Thoracic aorta (tissue), 2 donors: ENCODE results near the gene RXRB. TPM values are rescaled to one million over a fixed set of nuclear protein-coding genes. Genes with fewer than 3 reads are reported as not detected.

Experiments used
- ATAC-seq: fragments of 150-250 bp; one replicate; pipeline ENCODE4 v1.8.0; 2017; ENCODE audit warnings: low read depth; ENCODE audit not compliant: insufficient number of reproducible peaks, low FRiP score
- DNase-seq: peaks from one replicate; pipeline ENCODE4 v3.0.0-alpha.2; 2020; ENCODE audit warnings: low spot score
- H3K27ac ChIP-seq, 2 donors: fragments of 200-600 bp; sonication (generic); 1 replicate in 1 of 2; 2 replicates in 1 of 2; pipeline ENCODE4 v1.5.1; 2016; ENCODE audit warnings: mild to moderate bottlenecking in 2 of 2, moderate library complexity in 2 of 2
- H3K27me3 ChIP-seq: fragments of 200-600 bp; sonication (generic); replicated peaks from 2 replicates; pipeline ENCODE4 v1.6.0; 2016; ENCODE audit warnings: mild to moderate bottlenecking; ENCODE audit not compliant: insufficient read depth
- H3K36me3 ChIP-seq: fragments of 200-600 bp; sonication (generic); one replicate; pipeline ENCODE4 v1.5.1; 2016
- H3K4me1 ChIP-seq, 2 donors: fragments of 200-600 bp; sonication (generic); 1 replicate in 1 of 2; 2 replicates in 1 of 2; pipeline versions ENCODE4 v1.5.1 to v1.6.0; 2016; ENCODE audit warnings: low read depth in 2 of 2, mild to moderate bottlenecking in 1 of 2; ENCODE audit not compliant: control insufficient read depth in 1 of 2
- H3K4me3 ChIP-seq: fragments of 200-600 bp; sonication (generic); 2 replicates; pipeline ENCODE4 v1.5.1; 2016; ENCODE audit warnings: mild to moderate bottlenecking
- H3K9me3 ChIP-seq: fragments of 200-600 bp; sonication (generic); 2 replicates; pipeline ENCODE4 v1.5.1; 2016
- total RNA-seq, 2 donors: library from RNA; depleted of rRNA; stranded (reverse); fragments of >200 nt; gene quantifications; one replicate each; pipeline versions ENCODE4 v1.1.0 to v1.2.3, GENCODE V29; 2016
- TF ChIP-seq, protein P1 (sequence below): fragments of 200-600 bp; sonication (generic); IDR thresholded peaks from one replicate; pipeline ENCODE4 v1.5.1; 2019; ENCODE audit warnings: antibody characterized with exemption

Gene RXRB
- total RNA-seq, 2 donors from 2014 or later: 38.7 to 47.2 TPM

DNA sequence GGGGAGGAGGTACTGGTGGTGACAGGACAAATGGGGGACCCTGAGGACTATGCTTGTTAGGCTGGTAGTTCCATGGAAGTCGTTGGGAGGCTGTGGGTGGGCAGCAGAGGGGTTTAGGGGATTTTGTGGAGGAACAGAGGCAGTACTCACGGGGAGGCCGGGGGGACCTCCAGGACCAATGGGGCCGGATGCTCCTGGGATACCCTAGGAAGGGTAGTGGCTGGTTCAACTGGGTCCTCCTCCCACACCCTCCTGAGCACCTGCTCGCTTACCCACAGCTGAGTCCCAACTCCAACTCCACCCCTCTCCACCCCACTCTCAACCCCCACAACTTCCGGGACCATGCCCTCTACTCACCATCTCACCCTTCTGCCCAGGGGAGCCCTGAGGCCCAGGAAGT lies 34.1 kb downstream of the RXRB start:
- no peak for DNase-seq
- Histone ChIP-seq H3K4me1 (no peaks in the 10 kb centered on the region), H3K27me3 (no peaks in the 10 kb centered on the region), H3K27ac (no peak overlapping the region), H3K9me3 (no peaks in the 10 kb centered on the region), H3K36me3 (no peaks in the 10 kb centered on the region), H3K4me3 (no peak overlapping the region)
- TF ChIP-seq, protein P1, sequence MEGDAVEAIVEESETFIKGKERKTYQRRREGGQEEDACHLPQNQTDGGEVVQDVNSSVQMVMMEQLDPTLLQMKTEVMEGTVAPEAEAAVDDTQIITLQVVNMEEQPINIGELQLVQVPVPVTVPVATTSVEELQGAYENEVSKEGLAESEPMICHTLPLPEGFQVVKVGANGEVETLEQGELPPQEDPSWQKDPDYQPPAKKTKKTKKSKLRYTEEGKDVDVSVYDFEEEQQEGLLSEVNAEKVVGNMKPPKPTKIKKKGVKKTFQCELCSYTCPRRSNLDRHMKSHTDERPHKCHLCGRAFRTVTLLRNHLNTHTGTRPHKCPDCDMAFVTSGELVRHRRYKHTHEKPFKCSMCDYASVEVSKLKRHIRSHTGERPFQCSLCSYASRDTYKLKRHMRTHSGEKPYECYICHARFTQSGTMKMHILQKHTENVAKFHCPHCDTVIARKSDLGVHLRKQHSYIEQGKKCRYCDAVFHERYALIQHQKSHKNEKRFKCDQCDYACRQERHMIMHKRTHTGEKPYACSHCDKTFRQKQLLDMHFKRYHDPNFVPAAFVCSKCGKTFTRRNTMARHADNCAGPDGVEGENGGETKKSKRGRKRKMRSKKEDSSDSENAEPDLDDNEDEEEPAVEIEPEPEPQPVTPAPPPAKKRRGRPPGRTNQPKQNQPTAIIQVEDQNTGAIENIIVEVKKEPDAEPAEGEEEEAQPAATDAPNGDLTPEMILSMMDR: no peak
- ATAC-seq: no peak

DNA sequence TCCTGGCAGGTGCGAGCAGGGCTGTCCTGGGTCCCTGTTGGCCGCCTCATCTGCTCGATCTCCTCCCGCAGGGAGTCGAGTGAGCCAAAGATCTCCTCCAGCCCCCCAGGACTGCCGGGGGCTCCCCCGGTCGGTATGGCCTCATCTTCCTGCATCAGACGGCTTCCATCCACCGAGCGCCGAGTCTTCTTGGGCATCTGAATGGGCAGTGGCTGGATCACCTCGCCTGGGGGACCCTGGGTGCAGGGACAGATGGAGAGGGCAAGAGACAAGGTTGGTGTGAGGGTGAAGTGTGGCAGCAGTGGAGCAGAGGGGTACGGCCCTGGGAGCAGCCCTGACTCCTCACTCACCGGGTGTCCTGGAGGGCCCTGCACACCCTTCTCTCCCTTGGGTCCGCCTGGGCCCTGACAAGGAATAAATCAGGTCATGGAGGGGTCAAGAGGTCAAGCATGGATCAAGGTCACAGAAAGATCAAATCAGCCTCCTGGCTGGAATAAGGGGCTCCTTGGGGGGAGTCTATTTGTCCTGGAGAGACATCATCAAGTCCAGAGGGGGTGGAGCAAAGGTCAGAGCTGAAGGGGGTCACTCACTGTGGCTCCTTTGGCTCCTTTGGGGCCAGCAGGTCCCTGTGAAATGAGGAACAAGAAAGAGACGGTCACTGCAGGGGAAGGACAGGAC lies 34.7 kb downstream of the RXRB start:
- Histone ChIP-seq H3K27me3 (no peaks in the 10 kb centered on the region), H3K4me3 (no peak overlapping the region), H3K4me1 (peaks cover 0 to 6% of the 10 kb centered on the region in 2 donors), H3K36me3 (no peaks in the 10 kb centered on the region), H3K27ac (no peak overlapping the region), H3K9me3 (no peaks in the 10 kb centered on the region)
- DNase-seq (no peak), ATAC-seq (no peak)
- TF ChIP-seq, protein P1: no peak

DNA sequence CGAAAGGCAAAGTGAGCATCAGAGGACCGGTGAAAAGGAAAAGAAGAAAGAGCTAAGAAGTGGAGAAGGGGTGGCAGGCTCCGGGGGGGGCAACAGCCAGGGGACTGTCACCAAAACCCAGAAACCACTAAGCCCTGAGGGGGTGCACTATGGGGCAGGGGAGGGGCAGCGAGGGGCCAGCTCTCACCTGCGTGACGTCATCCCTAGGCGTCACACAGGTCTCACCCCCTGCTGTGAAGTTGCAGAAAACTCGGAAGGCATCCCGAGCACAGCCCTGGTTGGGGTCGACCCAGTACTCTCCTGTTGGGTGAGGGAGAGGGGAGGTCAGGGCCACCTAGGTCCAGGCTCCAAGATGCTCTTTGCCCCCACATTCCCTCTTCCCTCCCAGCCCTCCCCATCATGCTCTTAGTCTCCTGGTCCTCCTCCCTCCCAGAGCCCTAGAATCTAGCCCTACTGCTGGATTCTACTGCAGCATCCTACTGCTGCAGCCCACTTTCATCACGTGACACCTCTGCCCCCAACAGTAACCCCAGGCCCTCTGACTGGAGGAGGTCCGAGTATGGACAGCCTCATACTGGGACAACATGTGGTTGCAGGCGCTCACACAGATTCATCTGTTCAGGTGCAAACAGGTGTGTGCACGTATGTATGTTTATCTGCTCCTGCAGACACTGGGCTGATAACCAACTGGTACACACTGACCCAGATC lies 35.6 kb downstream of the RXRB start:
- no peak overlapping the region for H3K4me3 ChIP-seq
- H3K9me3 ChIP-seq: no peaks in the 10 kb centered on the region
- DNase-seq: no peak
- TF ChIP-seq, protein P1: no peak
- no peak for ATAC-seq
- H3K36me3 ChIP-seq: no peaks in the 10 kb centered on the region
- no peaks in the 10 kb centered on the region for H3K27me3 ChIP-seq
- no peak overlapping the region for H3K27ac ChIP-seq
- peaks cover 0 to 9% of the 10 kb centered on the region in 2 donors for H3K4me1 ChIP-seq

DNA sequence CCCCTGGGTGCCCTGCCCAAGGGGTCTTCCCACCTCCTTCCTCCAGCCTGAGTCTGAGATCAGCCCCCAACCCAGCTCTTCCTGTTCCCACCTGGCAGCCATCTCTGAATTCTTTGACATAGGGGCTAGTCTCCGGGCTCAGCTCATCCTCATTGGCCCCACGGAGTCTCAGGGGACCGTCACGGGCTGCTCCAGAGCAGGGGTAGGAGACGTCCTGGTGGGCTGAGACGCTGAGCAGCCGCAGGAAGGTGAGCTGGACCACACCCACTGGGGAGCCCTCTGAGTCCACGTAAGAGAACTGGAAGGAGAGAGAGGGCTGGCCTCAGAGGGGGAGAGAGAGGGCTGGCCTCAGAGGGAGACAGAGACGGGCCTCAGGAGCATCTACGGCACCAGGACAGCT lies 36.3 kb downstream of the RXRB start:
- H3K27me3 ChIP-seq: no peaks in the 10 kb centered on the region
- no peak for DNase-seq

DNA sequence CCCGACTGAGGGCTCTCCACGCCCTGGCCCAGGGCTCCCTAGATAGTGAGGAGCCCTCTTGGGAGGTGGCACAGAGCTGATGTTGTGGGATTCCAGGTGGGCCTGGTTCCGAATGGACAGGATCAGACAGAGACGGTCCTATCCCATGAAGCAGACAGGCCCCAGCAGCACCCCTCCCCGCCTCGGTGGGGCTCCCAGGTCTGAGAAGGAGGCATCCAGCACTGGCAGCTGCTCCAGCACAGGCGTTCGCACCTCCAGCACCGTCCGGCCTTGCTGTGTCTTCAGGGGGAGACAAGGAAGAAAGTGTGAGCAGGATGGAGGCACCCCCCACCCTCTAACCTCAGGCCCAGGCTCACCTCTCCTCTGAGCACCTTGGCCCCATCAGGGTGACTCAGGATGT lies 36.9 kb downstream of the RXRB start:
- no peaks in the 10 kb centered on the region for H3K36me3 ChIP-seq
- DNase-seq (no peak), ATAC-seq (no peak)
- no peaks in the 10 kb centered on the region for H3K27me3 ChIP-seq
- H3K4me3 ChIP-seq: no peak overlapping the region
- H3K27ac ChIP-seq: no peak overlapping the region
- TF ChIP-seq, protein P1: no peak
- peaks cover 0 to 9% of the 10 kb centered on the region in 2 donors for H3K4me1 ChIP-seq
- H3K9me3 ChIP-seq: no peaks in the 10 kb centered on the region

More for the DNA sequence above, 36.3 kb downstream of the RXRB start:
- TF ChIP-seq, protein P1: no peak
- no peak overlapping the region for H3K4me3 ChIP-seq
- H3K36me3 ChIP-seq: no peaks in the 10 kb centered on the region
- peaks cover 0 to 9% of the 10 kb centered on the region in 2 donors for H3K4me1 ChIP-seq
- H3K9me3 ChIP-seq: no peaks in the 10 kb centered on the region
- no peak overlapping the region for H3K27ac ChIP-seq
- ATAC-seq: no peak
